ENCODE data around the gene LRPAP1.

DNA sequence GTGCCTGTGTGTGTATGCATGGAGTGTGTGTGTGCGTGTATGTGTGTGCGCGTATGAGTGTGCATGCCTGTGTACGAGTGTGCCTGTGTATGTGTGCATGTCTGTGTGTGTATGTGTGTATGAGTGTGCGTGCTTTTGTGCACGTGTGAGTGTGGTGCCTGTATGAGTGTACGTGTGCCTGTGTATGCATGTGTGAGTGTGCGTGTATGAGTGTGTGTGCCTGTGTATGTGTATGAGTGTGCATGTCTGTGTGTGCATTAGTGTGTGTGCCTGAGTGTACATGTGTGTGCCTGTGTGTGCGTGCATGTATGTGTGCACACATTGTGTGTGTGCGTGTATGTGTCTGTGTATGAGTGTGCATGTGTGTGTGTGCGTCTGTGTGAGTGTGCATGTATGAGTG is 63.4 kb downstream of the LRPAP1 start:
- no peak for TF ChIP-seq POLR2A (IDR thresholded peaks at IDR 0.05)
- TF ChIP-seq, protein P1, sequence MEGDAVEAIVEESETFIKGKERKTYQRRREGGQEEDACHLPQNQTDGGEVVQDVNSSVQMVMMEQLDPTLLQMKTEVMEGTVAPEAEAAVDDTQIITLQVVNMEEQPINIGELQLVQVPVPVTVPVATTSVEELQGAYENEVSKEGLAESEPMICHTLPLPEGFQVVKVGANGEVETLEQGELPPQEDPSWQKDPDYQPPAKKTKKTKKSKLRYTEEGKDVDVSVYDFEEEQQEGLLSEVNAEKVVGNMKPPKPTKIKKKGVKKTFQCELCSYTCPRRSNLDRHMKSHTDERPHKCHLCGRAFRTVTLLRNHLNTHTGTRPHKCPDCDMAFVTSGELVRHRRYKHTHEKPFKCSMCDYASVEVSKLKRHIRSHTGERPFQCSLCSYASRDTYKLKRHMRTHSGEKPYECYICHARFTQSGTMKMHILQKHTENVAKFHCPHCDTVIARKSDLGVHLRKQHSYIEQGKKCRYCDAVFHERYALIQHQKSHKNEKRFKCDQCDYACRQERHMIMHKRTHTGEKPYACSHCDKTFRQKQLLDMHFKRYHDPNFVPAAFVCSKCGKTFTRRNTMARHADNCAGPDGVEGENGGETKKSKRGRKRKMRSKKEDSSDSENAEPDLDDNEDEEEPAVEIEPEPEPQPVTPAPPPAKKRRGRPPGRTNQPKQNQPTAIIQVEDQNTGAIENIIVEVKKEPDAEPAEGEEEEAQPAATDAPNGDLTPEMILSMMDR (IDR thresholded peaks at IDR 0.05) = no peak

All from esophagus squamous epithelium (tissue), 4 donors.